Kidney tubule cell (primary cell): ENCODE results near the gene CHST11.

Source experiments
- DNase-seq: peaks from one replicate; pipeline ENCODE4 v3.0.0-alpha.2; 2018; ENCODE audit warnings: low spot score

The CHST11 gene

DNA sequence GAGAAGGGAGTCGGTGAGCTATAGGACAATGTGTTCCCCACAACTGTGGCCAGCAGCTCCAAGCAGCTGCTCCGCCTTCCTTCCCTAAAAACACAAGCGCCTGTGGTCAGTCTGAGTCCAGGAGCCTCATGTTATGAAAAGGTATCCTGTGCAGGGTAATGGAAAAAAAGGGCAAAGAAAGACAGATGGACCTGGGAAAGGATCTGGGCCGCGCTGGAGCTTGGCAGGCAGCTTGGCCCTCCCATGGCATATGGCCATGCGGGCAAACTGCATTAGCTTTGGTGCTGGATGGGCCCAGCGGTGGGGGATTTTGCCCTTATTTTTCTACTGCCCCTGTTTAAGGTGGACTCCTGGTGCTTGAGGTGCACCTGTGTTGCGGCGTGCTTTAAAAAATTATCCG is 23.7 kb upstream of the CHST11 start:
- DNase-seq = no peak

DNA sequence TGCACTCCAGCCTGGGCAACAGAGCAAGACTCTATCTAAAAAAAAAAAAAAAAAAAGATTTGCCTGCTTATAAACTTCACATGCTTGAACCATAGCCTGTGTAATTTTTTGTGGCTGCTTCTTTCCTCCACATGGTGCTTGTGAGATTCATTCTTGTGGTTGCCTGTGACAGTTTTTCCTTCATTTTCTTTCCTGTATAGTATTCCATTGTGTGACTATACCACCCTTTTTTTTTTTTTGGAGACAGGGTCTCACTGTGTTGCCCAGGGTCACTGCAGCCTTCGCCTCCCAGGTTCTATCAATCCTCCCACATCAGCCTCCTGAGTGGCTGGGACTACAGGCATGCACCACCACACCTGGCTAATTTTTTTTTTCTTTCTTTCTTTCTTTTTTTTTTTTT is 22.6 kb upstream of the CHST11 start:
- no peak for DNase-seq

DNA sequence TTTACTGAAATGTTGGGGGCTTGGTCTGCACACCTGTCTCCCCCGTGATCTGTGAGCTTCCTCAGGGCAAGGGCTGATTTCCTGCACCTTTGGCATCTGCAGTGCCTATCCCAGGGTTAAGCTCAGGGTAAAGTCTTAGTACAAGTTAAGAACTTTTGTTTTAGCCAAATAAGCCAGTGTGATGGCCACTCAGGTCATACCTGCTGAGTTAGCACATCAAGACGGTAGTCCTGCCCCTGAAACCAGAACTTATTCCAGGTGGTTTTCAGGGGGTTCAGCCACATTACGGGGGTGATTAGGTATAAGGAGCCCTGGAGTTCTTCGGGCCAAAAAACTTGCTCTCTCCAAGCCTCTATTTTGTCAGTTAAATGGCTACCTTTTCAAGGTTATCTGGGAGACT is 21.6 kb upstream of the CHST11 start:
- no peak for DNase-seq

DNA sequence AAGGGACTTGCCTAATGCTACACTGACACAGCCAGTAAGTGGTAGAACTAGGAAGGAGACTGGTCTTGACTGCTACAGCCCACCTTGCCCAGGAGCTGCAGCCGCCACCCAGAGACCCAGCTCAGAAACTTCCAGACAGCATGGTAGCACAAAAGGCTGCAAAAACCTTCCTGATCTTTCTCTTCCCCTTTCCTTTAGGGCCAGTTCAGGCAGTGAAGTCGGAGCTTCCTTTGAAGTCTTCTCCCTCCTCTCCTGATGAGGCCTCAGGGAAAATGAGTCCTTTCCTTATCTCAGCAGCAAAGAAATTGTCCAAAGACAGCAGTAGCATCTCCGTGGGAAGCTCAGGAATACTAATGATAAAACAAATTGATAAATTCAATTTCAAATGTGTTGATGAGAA is 21.0 kb upstream of the CHST11 start:
- no peak for DNase-seq

DNA sequence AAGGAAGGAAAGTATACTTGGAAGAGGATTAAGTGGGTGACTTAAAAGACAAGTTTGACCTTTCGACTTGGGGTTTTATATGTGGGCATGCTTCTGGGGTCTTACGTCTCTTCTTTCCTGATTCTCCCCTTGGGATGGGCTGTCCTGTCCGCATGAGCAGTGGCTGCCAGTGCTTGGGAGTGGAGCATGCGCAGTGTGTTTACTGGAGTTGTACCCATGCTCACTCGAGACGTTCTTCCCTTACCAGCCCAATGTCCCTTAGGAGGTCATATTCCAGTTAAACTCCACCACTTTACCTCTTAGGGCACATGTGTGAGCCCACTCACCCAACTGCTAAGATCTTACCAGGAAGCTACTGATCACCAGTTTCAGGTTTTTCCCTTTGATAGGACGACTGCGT is 20.0 kb upstream of the CHST11 start:
- DNase-seq = no peak

DNA sequence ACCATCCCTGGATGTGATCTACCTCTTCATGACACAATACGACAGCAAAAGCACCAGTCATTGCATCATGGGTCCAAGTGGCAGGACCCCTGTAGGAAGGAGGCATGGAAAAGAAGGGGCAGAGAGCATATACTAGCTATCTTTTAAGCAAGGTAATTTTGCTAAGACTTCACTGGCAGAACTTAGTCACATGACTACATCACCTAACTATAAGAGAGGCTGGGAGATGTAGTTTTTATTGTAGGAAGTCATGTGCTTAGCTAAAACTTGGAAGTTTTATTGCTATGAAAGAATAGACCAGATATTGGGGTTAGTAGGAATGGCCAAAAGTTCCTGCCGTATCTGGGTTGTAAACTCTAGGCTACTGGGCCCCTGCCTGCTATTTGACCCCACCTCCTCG is 18.6 kb upstream of the CHST11 start:
- DNase-seq = no peak

DNA sequence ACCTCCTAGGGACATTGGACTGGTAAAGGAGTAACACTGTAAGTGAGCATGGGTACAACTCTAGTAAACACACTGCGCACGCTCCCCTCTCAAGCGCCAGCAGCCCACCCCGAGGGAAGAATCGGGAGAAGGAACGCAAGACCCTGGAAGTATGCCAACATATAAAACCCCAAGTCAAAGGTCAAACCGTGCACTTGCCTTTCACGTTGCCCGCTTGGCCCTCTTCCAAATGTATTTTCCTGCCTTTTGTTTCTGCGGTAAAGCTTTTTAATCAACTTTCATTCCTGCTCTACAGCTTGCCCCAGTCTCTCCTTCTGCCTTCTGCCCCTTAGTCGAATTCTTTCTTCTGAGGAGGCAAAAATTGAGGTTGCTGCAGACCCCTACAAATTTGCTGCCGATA is 17.6 kb upstream of the CHST11 start:
- DNase-seq = no peak

DNA sequence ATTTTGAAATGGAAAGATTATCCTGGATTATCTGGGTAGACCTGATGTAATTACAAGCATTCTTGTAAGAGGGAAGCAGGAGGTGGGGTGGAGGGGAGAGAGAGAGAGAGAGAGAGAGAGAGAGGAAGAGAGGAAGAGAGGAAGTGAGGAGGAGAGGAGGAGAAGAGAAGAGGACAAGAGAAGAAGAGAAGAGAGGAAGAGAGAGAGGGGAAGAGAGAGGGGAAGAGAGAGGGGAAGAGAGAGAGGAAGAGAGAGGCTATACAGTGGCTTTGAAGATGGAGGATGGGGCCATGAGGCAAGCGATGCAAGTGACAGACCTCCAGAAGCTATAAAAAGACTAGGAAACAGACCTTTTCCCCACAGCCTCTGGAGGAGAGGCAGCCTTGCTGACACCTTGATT is 13.7 kb upstream of the CHST11 start:
- DNase-seq = no peak

DNA sequence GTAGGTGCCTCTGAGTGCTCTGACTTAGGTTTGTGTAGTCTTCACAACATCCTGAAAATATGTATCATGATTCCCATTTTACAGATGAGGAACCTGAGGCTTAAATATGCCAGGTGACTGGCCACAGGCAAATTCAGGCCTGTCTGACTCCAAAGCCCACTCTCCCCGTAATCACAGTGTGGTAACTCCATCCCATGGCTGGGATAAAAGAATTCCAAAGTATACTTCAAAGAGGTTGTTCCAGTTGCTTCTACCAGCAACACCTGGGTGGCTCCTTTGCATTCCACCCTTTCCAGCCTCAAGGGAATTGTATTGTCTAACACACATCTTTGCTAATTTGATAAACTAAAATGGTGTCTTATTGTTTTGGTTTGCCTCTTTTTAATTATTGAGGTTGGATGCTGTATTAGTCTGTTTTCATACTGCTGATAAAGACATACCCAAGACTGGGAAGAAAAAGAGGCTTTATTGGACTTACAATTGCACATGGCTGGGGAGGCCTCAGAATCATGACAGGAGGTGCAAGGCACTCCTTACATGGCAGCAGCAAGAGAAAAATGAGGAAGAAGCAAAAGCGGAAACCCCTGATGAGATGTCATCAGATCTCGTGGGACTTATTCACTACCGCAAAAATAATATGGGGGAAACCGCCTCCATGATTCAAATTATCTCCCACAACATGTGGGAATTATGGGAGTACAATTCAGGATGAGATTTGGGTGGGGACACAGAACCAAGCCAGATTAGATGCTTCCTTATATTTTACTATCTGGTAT is 9.9 kb upstream of the CHST11 start:
- DNase-seq = no peak

DNA sequence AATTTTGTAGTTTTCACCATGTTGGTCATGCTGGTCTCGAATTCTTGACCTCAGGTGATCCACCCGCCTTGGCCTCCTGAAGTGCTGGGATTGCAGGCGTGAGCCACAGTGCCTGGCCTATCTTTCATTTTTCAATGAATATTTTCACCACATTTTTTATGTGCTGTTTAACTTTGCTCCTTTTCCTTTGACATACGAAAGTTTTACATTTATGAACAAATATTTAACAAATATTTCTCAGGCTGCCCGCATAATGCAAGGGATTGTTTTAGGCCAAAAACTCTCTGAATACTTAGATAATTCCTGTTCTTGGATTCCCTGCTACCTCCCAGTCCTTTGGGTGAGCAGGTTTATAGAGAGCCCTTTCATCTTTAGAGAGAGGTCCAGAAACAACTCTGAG is 8.7 kb upstream of the CHST11 start:
- no peak for DNase-seq

DNA sequence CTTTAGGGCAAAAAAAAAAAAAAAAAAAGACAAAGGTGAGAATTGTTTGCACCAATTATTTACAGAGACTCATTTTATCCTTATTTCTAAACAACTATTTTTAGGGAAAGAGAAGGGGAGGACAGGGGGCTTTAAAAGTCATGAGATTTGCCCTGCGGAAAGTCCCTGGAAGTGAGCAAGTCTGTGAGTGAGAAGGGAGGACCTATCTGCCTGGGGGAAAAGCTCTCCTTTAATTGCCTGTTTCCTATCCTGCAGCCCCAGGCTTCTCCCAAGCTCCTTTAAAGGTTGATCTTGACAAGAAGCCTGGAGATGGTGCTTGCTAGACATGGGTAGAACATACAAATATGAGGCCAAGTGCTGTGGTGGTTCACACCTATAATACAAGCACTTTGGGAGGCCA is 8.3 kb upstream of the CHST11 start:
- no peak for DNase-seq

DNA sequence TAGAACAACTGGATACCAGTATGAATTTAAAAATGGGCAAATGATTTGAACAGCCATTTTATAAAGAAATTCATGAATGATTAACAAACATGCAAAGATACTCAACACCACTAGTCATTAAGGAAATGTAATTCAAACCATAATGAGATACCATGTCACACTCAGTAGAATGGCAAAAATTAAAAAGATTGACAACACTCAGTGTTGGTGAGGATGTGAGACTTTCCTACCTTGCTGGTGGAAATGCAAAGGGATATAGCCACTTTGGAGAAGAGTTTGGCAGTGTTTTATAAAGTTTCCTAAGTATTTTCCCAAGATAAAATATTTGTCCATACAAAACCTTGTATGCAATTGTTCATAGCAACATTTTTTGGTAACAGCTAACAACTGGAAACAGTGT is 6.0 kb upstream of the CHST11 start:
- no peak for DNase-seq

DNA sequence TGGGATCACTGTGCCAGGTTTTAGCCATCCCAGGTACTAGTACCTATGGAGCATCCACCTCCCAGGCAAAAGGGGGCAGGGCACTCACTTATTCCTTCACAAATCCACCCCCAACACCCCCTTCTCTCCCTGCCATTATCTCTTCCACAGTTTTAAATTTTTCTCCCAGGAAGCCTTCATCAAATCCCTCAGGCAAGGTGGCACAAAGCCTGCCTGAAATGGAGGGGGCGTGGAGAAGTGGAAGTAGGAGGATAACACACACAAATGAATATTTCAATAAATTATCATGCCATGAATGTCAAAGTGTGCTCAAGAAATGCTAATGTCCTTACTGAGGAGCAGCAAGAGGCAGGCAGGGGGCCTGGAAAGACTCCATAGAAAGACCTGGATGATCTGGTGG is 4.7 kb upstream of the CHST11 start:
- no peak for DNase-seq

DNA sequence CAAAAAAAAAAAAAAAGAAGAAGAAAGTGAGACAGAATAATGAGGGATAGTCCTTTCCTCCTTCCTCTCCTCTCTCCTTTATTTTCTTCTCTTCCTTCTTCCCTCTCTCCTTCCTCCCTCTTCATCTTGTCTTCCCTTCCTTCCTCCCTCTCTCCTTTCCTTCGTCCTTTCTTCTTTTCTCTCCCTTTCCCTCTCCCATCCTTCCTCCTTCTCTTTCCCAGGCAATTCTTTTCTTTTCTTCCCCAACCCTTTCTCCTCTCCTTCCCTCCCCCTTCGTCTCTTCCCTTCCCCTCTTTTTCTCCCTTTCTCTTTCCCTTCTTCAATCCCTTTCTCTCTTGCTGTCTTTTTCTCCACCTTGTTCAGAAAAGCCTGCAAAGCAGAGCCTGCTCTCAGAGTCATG is 3.6 kb upstream of the CHST11 start:
- DNase-seq = no peak

DNA sequence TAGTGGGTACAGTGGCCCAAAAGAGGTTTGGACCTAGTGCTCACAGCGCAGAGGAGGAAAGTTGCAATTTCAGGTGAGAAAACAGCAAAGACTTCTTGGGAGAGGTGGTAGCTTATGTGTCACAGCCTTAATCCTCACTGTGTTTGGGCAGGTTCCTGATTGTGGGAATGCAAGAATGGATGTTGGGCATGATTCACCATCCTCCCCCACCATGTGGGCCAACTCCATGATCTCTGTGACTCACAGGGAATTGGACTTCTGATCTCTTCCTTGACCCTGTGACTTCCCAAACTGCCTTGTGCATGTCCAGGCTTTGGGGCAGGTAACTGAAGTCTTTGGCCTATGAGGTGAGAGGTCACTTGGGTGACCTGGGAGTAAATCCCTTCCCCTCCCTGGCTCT is 1.8 kb upstream of the CHST11 start:
- DNase-seq = peak; percentile 94

DNA sequence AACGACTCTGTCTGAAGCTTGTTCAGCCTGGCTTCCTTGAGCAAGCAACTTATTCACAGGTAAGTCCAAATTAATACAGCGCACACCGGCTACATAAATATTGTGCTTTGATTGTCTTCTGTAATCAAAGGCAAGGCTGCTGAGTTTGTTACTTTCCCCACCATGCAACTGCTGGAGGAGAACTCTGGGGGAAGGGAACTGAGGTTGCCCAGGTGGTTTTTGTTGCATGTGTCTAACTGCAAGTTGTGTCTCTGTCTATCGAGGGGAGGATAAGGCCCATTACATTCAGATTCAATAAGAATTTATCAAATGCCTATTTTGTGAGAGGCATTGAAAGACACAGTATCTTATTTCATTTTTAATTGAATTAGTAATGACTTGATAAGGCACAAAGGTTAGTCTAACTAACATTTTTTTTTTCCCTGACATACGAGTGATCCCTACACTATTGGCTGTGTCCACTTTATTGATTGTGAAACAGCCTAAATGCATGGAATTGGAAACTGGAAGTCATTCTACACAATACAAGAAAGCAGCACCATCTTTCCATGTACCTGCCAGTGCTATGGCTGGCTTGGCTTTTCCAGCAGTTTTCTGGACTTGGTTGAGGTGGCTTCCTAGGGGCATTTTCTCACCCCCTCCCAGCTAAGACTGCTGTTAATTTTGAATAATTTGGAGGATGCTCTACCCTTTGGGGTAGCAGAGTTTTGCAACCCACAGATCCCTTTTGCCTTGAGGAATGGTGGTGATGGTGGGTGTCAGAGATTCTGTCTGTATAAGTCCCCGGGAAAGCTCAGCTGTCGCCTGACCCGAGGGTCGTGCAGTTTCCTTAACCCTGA is 951 bp upstream of the CHST11 start:
- DNase-seq = no peak

DNA sequence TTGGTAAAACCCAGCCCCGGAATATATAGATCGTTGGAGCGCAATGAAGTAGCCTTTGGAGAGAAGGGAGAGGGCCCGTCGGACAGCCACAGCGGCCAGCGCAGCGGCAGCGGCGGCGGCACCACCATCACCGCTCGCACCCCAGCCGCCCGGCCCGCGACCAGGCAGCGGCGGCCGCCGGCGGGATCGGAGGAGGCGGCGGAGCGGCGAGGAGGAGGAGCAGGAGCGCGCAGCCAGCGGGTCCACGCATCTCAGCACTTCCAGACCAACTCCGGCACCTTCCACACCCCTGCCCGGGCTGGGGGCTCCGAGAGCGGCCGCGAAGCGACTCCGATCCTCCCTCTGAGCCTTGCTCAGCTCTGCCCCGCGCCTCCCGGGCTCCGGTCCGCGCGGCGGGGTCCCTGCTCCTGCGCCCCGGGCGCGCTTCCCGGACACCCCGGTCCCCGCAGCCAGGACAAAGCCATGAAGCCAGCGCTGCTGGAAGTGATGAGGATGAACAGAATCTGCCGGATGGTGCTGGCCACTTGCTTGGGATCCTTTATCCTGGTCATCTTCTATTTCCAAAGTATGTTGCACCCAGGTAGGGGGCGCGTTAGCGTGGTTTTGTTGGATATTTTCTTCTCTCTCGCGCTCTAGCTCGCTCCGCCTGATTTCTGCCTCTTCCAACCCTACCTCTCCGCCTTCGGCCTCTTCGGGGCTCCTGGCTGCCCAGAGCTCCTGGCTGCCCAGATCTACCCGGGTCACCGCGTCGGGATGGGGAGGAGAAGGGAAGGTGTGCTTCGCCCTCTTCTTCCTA is 400 bp downstream of the CHST11 start:
- peak; percentile 83 for DNase-seq

DNA sequence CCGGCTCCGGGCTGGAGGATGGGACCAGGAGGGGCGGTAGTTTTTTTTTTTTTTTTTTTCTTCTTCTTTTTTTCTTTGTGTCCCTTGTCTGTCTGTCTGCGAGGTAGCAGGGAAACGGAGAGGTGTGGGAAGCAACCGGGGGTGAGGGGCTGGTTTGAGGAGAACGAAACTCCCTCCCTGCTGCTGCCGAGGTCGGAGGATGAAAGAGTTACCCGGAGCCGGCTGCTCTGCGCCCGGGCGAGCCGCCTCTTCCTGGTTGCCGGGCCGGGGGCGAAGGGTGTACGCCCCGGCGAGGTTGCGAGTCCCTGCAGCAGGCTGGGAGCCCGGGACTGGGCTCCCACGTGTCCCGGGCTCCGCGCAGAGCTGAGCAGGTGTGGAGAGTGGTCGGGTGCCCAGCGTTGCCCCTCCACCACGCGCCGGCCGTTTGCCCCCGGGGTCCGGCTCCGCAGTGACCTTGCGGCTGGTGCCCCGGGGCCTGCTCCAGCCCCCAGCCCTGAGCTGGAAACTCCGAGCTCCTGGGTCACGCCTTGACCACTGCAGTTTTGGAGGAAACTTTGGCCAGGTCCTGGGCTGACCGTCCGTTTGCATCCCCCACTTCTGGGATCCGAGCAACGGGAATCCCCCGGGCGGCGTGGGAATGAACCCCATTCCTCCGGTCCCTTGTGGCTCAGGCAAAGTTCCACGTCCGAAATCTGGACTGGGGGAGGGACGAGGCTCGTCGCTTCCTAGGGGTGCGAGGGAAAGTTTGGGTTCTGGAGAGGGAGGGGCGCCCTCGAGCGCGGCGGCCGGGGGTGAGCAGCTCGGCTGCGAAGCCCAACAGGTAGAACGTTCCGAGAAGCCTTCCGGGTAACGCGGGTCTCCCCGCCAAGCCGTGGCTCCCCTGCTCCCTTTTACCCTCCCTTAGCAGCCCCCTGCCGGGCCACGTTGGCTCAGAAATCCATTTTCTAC is 1.3 kb downstream of the CHST11 start:
- DNase-seq = peak; percentile 42

DNA sequence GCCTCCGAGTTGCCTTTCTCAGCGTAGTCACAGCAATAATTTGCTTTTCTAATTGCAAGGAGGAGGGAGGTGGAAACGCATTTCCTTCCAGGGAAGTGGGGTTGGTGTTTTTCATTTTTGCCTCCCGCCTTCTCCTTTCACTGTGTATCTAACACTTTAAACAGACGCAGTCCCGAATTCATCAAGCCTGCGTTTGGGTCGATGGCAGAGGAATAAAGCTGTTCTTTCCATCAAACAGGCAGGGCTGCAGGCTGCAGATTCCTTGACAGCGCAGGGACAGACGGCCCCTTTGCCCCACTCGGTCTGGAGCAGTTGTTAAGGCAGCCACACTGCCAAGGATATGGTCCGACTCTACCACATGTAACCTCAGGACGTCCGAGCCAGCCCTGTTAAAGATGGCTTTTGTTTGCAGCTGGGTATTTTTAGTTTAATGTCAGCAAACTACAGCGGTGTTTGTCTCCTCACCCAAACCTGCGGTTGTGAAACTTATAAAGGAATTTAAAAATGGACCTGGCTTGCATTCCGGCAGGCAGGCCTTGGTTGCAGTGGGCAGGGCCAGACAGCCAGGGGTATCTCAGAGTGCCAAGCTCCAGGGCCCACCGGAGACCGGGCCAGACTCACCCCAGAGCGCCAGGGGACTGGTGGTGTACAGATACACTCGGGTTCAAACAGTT is 2.1 kb downstream of the CHST11 start:
- DNase-seq = peak; percentile 28

DNA sequence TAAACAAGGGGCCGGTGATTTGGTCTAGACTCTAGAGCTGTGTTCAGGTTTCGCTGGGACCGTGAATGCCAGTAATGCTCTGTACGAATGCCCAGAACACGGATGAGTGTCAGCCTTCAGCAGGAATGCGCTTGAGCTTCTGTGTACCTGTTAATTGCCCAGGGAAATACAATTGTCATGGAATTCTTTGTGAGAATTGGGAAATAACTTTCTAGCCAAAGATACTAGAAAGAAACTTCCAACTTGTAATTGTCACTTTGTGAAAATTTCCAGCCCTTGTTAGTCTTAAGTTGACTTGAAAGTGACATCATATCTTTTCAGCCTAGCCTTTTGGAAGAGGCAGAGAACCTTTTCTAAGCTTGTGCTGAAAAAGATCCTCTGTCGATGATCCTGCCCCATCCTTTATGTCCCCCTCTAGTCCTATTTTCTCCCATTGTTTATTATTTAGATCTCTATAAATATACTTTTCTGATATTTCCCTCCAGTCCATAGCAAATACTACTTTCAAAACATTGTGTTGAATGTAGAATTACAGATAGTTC is 2.7 kb downstream of the CHST11 start:
- no peak for DNase-seq
